ENCODE results near the gene WHRN.

WHRN gene

DNA sequence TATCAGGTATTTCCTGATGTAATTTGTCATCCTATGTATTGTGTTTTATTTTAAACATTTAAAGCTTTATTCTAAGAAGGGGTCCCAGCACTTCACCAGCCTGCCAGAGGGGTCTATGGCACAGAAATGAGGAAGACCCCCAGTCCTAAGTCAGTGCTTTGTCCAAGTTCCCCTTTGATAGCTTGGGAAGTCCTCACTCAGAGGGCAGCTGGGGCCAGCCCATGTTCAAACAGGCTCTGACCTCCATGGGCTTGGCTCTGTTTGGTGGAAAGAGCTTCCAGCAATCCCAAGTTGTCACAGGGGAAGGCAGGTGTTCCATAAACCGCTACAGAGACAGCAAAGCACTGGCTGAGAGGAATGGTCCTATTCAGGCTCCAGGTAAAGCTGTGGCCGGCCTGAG, 90.9 kb downstream of the WHRN start:
- DNase-seq: no peak

DNA sequence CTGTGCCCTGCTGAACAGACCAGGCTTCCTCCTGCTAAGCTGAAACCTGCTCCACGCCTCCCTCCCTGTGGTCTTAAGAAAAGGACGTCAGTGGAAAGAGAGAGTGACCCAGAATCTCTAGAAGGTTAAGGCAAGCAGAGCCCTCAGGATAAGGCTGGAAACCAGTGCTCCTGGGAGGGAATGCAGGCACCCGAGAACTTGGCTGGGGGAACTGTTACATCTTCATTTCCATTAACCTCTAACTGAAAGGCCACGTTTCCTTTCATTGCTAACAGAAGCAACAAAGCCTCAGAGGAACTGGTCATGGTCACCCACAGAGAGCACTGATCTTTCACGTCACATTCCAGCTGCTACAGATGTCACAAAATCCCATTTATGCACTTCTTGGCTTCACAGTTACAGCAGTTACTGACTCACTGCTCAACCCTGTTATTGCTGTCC, 91.4 kb downstream of the WHRN start:
- DNase-seq: no peak

DNA sequence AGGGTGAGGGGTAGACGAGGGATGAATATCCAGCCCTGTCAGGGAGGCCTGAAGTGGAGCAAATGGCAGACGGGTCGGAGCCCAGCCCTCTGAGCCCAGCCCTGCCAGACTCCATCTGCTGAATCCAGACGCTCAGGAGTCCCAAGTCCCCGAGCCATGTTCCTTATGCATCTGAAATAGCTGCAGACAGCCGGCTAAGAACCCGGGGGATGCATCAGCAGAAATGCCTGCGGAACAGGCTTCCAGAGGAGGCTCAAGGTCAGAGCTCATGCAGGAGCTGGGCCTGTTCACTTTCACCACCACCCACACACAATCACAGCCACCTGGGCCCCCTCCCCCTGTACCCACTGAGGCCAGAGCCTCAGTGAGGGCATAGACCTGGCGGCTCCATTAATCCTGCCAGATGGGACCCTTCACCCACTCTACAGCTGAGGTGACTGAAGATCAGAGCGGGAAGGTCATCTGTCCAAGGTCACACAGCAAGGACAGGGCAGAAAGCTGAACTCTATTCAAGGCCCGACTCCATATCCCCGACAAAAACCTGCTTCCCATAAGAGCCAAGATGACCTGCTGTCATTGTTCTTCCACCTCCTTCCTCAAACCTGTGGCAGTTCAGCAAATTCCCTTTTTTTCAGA, 93.1 kb downstream of the WHRN start:
- DNase-seq: no peak

- DNase-seq: no peak
These were observed 93.8 kb downstream of the WHRN start for GRCh38 chr9:114411452-114411851.

DNA sequence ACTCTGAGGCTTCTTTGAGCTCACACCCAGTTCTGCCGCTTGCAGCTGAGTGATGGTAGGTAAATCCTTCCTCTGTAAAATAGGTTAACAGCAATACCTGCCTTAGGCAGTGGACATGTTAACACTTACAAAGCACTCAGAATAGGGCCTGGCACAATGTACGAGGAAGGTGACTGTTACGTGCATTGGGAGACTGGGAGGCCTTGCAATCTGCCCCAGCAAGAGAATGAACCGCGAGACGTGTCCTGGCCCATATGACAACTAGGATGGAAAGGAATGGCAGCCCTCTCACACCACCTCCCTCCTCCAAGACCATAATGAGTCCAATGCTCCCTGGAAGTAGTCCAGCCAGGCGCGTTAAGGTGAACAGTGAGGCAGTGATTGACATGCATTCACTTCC, 94.4 kb downstream of the WHRN start:
- DNase-seq: no peak

GRCh38 chr9:114409842-114410241, 95.4 kb downstream of the WHRN start:
- DNase-seq: no peak

- no peak for DNase-seq
These were observed 96.0 kb downstream of the WHRN start for GRCh38 chr9:114409103-114409780.

DNA sequence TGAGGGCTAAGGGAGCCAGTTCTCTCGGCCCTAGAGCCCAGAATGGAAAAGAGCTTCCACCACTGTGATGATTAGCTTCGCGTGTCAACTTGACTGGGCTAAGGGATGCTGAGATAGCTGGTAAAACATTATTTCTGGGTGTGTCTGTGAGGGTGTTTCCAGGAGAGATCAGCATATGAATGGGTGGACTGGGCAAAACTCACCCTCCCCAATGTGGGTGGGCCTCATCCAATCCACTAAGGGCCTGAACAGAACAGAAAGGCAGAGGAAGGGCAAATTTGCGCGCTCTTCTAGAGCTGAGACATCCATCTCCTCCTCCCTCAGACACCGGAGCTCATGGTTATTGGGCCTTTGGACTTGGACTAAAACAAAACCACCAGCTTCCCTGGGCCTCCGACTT, 96.6 kb downstream of the WHRN start:
- DNase-seq: no peak

- DNase-seq: no peak
These were observed 97.4 kb downstream of the WHRN start for GRCh38 chr9:114407889-114408288.

GRCh38 chr9:114406441-114406840, 98.8 kb downstream of the WHRN start:
- no peak for DNase-seq

DNA sequence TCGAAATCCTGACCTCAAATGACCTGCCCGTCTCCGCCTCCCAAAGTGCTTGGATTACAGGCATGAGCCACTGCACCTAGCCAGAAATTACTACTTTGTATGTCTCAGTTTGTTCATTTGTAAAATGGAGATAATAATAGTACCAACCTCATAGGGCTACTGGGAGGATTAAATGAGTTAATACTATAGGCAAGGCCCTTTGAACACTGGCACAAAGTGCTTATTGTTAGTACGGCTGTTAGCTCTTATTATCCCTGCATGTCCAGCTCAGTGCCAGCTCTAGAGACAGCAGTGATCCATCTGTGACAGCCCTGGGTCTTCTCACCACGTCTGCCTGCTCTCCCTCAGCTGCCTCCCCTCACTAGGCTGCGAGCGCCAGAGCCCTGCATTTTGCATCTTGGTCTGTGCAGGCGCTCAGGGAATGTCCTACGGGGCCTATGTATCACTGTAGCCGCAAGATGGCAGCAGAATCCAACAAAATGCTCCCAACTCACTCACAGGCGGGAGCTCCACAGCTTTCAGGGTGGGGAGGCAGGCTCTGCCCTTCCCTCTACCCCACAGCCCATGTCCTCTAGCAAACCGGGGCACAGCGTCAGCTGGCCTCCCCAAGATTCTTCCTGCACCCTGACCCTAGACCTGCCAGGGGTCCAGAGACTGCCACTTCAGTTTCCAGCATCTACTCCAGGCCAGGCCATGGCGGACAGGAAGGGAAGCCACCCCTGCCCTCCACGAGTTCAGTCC, 99.8 kb downstream of the WHRN start:
- peak; percentile 73 for DNase-seq

DNA sequence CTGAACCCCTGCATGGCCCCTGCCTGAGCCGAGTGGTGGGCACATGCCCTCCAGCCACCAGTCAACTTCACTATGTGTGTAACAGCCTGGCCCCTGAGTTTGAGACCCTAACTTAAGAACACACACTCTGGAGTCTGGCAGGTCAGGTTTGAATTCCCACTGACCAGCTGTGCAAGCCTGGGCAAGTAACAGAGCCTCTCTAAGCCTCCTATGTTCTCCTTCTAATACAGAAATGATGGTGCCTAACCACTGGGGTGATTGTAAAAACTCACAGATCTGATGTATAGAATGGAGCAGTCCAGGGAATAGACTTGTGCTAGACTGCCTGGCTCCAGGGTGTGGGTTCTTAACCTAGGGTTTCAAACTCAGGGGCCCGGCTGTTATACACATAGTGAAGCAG, 100.7 kb downstream of the WHRN start:
- DNase-seq: no peak

DNA sequence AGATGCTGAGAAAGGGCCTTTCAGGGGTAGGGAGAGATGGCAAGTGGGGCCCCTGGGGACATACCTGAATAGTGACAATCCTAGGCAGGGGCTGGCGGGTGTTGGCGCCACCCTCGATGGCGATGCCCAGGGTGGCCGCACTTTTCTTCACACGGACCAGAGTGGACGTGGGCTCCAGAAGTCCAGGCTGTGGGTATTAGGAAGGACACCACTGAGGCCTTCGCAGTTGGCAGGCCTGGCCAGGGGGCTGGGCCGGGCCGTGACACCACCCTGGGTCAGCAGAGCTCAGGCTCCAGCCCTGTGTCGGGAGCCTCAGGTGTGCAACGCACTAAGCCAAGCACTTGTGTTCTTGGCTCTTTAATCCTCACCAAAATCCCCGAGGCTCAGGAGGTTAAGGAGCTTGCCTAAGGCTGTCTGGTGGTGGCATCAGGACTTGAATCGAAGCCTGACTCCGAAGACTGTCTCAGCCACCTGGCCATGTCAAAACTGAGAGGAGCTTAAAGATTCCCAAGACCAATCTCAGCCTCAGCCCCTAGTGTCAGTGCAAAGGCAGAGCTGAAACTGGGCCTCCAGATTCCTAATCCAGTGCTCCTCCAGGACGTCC, 102.0 kb downstream of the WHRN start:
- DNase-seq: no peak

DNA sequence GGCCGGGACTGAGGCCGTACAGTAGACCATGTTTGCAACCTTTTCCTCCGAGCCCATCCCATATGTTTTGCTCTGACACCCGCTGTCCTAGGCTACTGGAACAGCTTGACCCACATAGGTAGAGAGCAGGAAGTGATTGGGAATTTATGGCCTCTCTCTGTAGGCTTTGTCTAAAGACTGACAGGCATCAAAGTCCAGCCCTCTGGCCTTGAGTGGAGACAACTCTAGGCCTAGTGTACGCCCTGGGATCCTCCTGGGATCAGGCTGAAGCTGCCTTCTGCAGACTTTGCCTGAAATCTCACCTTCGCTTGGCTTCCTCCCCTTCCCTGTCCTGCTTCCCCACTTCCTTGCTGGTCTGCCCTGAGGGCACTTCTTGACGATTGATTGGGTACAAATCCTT, 103.9 kb downstream of the WHRN start:
- DNase-seq: no peak

- DNase-seq: no peak
These were observed 104.5 kb downstream of the WHRN start for GRCh38 chr9:114400772-114401171.

GRCh38 chr9:114400219-114400618, 105.1 kb downstream of the WHRN start:
- DNase-seq: no peak

GRCh38 chr9:114399381-114399780, 105.9 kb downstream of the WHRN start:
- DNase-seq: no peak

DNA sequence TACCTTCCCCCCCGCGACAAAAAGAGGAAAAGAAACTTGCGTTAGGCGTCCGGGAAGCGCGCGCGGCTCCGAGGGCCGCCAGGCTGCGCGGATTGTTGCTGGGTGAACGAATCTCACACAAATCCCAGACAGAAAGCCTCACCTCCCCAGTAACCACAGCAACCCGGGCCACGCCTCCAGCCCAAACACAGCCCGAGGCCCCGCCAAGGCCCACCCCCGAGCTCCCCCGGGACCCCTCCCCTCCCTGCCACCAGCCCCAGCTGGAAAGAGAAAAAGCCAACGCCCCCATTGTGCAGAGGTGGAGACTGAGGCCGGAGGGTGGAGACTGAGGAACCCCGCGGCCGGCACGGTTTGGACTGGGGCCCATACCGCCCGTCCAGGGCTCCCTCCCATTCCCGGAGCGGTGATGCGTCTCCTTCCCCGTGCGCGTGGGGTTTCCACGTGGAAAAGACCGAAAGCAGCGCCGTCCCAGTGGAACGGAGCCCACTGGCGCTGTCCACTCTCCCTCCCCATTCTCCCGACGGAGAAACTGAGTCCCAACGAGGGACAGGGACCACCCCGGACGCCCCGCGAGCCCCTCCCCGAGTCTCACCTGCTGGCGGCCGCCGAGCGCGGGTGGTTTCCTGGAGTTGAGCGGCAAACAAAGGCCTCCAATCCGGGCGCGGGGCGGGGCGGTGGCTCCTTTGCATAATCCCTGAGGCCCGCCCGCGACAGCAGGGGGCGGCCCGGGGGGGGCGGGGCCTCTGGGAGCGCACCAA, 107.2 kb downstream of the WHRN start:
- peak; percentile 98 for DNase-seq

DNA sequence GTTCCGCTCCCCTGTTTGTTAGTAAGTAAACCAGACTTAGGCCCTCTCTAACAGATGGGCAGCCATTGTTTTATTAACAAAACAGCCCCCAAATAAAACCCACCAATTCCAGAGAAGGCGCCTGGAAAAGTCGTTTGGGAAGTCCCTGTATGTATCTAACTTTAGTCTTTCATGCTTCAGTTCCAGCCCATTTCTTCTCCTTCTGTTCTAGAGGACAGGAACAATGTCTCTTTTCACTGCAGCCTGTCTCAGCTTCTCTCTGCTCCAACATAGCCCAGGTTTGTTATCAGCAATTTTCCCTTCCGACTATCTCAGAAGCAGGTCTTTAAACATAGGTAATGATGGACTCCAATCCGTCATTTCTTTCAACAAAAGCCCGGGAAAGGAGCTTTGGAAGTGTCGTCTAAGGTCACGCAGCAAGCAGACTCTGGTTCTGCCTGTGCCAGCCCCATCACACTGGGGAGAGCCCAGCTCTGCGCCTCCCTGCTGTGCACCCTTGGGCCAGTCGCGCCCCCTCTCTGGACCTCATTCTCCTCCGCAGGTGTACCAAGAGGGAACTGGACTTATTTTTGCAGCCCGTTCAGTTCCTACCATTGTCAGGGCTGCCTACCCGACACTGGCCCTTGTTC, 107.9 kb downstream of the WHRN start:
- DNase-seq: no peak

GRCh38 chr9:114396558-114397218, 108.6 kb downstream of the WHRN start:
- DNase-seq: no peak

DNA sequence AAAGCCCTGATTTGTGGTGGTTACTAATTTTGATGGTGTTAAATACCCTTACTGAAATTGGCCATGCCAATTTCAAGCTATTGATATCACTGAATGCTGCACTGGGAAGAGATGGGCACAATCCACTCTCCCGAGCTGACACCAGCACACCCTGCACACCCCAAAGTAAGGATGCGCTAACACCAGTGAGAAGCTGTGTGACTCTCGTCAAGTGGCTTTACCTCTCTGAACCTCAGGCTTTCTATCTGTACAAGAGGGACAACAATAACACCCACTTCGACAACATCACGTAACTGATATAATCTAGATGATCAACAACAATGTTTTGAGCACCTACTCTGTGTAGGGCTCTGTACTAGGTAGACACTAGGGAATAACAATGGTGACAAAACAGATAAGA, 109.5 kb downstream of the WHRN start:
- no peak for DNase-seq

DNA sequence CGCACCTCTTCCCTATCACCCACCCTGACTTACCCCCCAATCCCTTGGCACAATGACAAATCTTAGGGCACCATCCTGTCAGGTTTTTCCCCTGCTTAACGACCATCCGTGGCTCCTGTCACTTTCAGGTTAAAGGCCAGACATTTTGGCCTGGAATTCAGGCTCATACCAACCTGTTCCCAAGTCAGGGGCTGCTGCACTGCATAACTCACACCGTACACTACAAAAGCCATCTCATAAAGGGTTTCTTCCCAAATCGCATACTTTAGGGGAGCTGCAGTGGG, 110.0 kb downstream of the WHRN start:
- no peak for DNase-seq
